Activated CD8-positive, alpha-beta memory T cell treated with anti-CD3 and anti-CD28 coated beads for 36 hours (primary cell): Measurements from ENCODE around the gene SULT2B1. TPM values are rescaled to one million over a fixed set of nuclear protein-coding genes. Genes with fewer than 3 reads are reported as not detected.
"Not testable (repeated sequence)": the region's sequence is repeated elsewhere in the genome, so short reads cannot be mapped to it uniquely, and the experiment has no call there.

Source experiments
- CTCF ChIA-PET: fragments of 350-600 bp; sonication (Branson Sonifier 250); formaldehyde crosslinking; loops from one replicate; lab custom pipeline; 2021; ENCODE audit warnings: antibody characterized with exemption; lab: Charles Lee
- POLR2A ChIA-PET: fragments of 350-600 bp; sonication (Branson Sonifier 250); formaldehyde crosslinking; loops from one replicate; lab custom pipeline; 2021; ENCODE audit warnings: antibody characterized with exemption; lab: Charles Lee
- total RNA-seq, 2 experiments: library from RNA; stranded (reverse); gene quantifications; one replicate each; pipeline ENCODE4 v1.2.3, GENCODE V29; 2021

The SULT2B1 gene
- total RNA-seq, 2 experiments from 2014 or later, result not detected

DNA sequence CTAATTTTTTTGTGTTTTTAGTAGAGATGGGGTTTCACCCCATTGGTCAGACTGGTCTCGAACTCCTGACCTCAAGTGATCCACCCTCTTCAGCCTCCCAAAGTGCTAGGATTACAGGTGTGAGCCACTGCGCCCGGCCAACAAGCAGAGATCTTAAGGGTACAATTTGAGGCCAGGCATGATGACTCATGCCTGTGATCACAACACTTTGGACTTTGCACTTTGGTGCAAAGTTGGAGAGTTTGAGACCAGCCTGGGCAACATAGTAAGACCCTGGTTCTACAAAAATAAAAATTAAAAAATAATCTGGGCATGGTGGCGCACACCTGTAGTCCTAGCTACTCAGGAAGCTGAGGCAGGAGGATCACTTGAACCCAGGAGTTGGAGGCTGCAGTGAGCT, 32.5 kb upstream of the SULT2B1 start:
- CTCF ChIA-PET, POLR2A ChIA-PET: not testable (repeated sequence)

DNA sequence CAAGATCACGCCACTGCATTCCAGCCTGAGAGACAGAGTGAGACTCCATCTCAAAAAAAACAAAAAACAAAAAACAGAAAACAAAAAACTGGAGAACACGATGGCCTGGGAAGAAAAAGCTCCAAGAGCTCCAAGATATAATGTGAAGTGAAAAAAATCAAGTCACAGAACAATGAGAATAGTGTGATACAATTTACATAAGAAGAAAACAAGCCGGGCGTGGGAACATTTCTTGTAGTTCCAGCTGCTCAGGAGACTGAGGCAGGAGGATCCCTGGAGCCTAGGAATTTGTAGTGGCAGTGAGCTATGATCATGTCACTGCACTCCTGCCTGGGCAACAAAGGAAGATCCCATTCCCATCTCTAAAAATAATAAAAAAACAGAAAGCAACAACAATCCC, 31.8 kb upstream of the SULT2B1 start:
- POLR2A ChIA-PET, result no interaction called here
- CTCF ChIA-PET, result interaction anchor here (0.6 to 0.9 kb wide), 3 partner anchors 17 to 228 kb away, joined by 3 to 4 read pairs (median 3); no protein-coding TSS in a partner anchor

DNA sequence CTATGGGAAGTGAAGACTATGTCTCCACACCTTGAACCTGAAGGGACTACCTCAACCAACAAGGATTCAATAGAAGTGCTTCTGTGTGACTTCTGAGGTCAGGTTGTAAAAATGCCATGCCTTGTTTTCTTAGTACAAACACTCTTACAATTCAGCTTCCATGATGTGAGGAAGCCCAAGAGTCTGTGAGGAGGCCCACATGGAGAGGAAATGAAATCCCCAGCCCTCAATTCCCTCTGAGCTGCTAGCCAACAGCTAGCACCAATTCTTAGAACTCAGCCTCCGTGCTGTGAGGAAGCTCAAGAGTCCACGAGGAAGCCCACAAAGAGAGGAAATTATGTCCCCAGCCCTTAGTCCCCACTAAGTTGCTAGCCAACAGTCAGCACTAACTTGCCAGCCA, 27.8 kb upstream of the SULT2B1 start:
- POLR2A ChIA-PET, result no interaction called here
- CTCF ChIA-PET, result interaction anchor here (1.3 kb wide), 1 partner anchor 26 kb away, joined by 3 read pairs; no protein-coding TSS in a partner anchor

DNA sequence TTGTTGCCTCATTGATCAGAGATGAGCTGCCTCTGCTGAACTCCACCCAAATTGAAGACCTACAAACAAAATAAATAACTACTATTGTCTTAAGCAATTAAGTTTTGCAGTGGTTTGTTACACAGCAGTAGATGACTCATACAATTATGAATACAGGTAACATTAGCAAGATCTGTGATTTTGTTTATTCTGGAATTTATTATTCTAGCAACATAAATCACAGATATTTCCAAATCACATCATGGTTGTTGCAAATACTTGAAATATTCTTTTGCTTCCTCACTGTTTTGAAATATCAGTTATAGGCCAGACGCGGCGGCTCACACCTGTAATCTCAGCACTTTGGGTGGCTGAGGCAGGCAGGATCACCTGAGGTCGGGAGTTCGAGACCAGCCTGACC, 27.2 kb upstream of the SULT2B1 start:
- POLR2A ChIA-PET, result no interaction called here
- CTCF ChIA-PET, result no interaction called here

DNA sequence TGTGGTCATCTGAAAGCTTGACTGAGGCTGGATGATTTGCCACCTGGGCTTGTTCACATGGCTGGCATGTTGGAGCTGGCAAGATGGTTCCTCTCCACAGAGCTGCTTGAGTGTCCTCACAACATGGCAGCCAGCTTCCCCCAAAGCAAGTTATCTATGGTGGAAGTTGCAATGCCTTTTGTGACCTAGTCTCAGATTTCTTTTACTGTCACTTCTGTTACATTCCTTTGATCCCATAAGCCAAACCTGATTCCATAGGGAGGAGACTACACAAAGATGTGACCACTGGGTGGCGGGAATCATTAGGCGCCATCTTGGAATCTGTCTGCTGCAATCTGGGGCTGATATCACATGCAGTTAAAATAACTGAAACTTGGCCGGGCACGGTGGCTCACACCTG, 22.8 kb upstream of the SULT2B1 start:
- ChIA-PET CTCF (interaction anchor here (0.9 to 1.1 kb wide), 2 partner anchors 24 to 39 kb away, joined by 4 to 5 read pairs; no protein-coding TSS in a partner anchor), POLR2A (no interaction called here)

DNA sequence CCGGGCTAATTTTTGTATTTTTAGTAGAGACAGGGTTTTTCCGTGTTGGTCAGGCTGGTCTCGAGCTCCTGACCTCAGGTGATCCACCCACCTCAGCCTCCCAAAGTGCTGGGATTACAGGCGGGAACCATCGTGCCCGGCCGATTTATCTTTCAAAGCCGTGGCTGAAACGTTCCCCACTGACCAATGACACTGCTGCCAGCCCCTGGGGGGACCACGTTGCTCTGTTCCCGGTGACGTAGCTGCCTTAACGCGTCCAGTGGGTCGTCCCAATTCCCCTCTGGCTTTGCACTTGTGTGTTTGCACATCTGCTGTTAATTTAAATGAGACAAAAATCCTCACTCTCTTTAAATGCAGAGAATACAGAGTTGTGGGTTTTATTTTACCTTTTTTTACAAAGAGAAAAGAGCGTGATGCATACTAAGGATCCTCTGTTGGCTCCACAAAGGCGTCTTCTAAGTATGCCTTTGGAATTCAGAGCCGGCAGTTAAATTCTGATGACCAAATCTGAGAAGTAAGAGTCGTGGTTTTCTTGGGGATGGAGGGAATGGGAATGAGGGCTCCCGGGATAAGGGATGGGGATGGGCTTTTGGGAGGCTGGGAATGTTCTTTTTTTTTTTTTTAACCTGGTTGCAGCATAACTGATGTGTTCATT, 21.8 kb upstream of the SULT2B1 start:
- ChIA-PET POLR2A (no interaction called here), CTCF (interaction anchor here (1.0 kb wide), 1 partner anchor 24 kb away, joined by 3 read pairs; no protein-coding TSS in a partner anchor)

DNA sequence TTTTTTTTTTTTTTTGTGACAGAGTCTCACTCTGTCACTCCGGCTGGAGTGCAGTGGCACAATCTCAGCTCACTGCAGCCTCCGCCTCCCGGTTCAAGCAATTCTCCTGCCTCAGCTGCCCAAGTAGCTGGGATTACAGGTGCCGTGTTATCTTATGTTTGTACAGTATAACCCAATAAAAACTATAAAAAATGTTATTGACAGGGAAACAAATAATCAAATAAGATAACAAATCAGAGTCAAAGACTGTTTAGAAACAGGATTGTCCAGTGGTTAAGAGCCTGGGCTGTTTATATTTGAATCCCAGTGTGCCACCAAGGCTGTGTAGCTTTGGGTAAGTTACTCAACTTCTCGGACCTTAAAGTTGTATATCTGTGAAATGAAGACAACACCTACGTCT, 21.2 kb upstream of the SULT2B1 start:
- CTCF ChIA-PET, result interaction anchor here (1.0 kb wide), 1 partner anchor 25 kb away, joined by 3 read pairs; no protein-coding TSS in a partner anchor
- POLR2A ChIA-PET, result no interaction called here

DNA sequence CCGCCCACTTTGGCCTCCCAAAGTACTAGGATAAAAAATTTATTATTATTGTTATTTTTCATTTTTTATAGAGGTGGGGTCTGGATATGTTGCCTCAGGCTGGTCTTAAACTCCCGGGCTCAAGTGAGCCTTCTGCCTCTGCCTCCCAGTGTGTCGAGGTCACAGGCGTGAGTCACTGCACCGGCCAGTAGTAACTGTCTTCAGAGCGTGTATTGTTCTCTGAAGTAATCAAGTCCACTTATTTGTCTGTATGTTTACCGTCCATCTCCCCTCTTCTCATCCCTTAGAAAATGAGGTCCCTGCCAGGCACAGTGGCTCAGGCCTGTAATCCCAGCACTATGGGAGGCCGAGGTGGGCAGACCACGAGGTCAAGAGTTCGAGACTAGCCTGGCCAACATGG, 18.2 kb upstream of the SULT2B1 start:
- CTCF ChIA-PET, result no interaction called here
- POLR2A ChIA-PET, result no interaction called here

DNA sequence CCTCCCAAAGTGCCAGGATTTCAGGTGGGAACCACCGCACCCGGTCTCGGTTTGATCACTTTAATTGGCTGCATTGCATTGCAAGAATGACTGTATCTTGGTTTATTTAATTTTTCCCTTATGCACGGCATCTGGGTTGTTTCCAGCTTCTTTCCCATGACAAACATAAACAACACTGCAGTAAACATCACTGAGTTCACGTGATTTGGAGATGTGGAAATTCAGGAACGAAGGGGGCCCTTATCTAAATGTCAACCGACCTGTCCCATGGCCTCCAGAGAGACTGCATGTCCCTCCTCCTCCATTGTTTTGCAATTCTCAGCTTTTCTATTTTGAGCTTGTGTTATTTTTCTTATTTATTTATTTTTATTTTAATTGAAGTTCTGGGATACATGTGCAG, 14.4 kb upstream of the SULT2B1 start:
- POLR2A ChIA-PET, result no interaction called here
- CTCF ChIA-PET, result interaction anchor here (1.2 kb wide), 1 partner anchor 51 kb away, joined by 3 read pairs; no protein-coding TSS in a partner anchor

DNA sequence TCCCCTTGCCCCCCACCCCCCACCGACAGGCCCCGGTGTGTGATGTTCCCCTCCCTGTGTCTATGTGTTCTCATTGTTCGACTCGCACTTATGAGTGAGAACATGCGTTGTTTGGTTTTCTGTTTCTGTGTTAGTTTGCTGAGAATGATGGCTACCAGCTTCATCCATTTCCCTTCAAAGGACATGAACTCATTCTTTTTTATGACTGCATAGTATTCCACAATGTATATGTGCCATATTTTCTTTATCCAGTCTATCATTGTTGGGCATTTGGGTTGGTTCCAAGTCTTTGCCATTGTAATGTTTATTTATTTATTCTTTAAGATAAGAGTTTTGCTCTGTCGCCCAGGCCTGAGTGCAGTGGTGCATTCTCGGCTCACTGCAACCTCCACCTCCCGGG, 13.9 kb upstream of the SULT2B1 start:
- POLR2A ChIA-PET, result not testable (repeated sequence)
- CTCF ChIA-PET, result interaction anchor here (1.2 kb wide), 1 partner anchor 51 kb away, joined by 3 read pairs; no protein-coding TSS in a partner anchor

DNA sequence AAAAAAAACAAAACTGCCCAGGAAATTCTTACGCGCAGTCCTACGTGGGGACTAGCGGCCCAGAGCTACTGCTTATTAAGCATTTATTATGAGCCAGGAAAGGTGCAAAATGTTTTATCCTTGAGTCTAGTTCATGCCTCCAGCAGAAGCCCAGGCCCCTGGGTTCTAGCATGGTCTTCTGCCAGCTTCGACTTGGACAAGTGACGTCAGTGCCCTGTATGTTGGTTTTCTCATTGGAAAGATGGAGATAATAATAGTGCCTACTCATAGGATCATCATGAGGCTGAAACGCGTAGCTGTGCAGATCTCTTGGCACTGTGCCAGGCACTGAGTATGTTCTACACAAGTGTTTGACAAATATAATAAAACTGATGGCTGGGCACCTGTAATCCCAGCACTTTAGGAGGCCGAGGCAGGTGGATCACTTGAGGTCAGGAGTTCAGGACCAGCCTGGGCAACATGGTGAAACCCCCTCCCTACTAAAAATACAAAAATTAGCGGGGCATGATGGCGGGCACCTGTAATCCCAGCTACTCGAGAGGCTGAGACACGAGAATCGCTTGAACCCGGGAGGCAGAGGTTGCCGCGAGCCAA, 12.4 kb upstream of the SULT2B1 start:
- CTCF ChIA-PET, result interaction anchor here (0.6 kb wide), 1 partner anchor 69 kb away, joined by 3 read pairs; no protein-coding TSS in a partner anchor

DNA sequence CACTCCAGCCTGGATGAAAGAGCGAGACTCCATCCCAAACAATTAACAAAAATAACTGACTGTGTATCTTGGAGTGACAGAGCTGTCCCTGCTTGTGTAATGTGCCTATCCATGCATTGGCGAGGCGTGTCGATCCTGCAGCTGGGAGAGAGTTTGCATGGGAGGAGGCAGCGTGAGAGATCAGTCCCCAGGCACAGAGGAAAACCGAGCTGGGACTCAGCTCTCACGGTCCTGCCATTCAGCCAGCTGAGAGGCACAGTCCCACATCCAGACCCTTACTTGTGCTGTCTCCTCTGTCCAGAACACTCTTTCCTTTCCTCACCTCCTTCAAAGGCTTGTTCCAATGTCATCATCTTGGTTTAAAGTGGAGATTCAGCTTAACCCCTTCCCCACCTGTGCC, 11.9 kb upstream of the SULT2B1 start:
- POLR2A ChIA-PET, result no interaction called here
- CTCF ChIA-PET, result interaction anchor here (0.6 kb wide), 1 partner anchor 345 kb away, joined by 4 read pairs; no protein-coding TSS in a partner anchor

More for the DNA sequence above, 12.4 kb upstream of the SULT2B1 start:
- POLR2A ChIA-PET, result interaction anchor here (0.6 kb wide), 1 partner anchor 120 kb away, joined by 7 read pairs; no protein-coding TSS in a partner anchor

DNA sequence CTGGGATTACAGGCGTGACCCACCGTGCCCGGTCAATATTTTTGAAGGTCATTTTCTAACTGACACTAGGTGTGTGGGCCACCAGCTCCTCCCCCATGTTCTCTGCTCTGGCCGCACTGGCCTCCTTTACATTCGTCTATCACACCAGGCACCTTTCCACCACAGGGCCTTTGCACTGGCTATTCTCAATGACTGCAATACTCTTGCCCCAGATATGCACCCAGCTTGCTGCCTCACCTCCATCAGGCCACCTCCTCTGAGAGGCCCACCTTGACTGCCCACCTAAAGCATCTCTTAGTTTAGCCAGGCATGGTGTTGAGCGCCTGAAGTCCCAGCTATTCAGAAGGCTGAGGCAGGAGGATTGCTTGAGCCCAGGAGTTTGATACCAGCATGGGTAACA, 10.2 kb upstream of the SULT2B1 start:
- ChIA-PET CTCF (interaction anchor here (1.0 kb wide), 1 partner anchor 47 kb away, joined by 3 read pairs; no protein-coding TSS in a partner anchor), POLR2A (no interaction called here)

DNA sequence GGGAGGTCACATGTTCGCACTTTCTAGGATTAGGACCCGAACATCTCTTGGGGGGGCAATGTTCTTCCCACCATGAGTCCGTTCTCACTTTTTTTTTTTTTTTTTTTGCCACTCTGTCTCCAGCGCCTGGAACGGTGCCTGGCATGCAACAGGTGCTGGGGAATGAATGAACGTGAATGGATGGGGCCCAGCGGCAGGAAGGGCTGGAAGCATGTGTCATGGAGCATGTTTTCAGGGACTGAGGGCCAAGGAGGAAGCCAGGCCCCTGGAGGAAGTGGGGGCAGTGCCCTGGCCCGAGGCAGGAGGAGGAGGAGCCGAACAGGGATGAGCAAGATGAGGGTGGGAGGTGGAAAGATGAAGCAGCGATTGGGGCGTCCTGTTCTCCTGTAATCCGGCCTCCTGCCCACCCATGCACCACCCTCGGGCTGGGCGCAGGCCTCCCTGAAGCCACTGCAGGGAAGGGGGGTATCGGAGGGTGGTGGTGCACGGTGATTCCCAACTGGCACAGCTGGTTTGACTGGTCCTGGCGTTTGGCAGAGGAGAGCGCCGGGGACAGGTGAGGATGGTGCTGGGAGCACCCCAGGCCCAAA, 8.8 kb upstream of the SULT2B1 start:
- POLR2A ChIA-PET, result no interaction called here
- CTCF ChIA-PET, result no interaction called here

DNA sequence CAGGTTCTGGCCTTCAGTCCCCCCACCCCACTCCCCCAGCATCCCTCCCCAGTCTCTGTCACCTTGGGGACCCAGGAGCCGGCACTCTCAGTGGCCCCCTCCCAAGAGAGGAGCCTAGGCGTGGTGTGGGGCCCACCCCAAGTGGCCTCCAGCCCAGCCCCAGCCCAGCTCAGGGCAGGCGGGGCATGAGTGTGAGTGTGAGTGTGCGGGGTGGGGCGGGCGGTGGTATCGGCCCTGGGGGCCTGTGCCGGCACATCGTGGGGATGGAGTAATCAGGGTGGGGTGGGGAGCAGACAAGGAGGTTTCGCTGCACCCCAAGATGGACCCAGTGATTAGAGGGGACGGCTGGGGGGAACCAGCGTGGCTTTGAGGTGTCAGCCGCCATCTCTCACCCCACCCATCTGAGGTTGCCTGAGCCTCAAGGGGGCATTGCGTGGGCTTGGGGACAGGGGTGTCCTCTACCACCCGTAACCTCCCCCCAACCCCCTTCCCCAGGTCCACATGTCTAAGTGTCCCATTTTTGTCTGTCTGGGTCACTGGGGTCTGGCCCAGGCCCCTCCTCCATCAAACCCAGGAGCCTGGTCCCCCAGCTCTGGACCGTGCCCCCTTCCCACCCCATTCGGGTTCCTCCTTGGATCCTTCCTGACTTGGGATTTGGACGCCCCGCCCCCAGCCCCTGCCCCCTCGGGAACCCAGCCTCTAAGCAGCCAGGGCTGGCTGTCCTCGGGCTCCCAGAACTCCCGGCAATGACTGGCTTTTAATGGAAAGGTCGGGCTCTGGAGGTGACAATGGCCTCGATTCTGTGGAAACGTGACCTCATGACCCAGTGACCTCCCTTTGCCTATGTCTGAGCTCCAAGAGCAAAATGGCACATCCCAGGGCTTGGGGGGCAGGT, 6.9 kb upstream of the SULT2B1 start:
- CTCF ChIA-PET, result interaction anchor here (0.6 kb wide), 1 partner anchor 30 kb away, joined by 6 read pairs; no protein-coding TSS in a partner anchor
- POLR2A ChIA-PET, result no interaction called here

DNA sequence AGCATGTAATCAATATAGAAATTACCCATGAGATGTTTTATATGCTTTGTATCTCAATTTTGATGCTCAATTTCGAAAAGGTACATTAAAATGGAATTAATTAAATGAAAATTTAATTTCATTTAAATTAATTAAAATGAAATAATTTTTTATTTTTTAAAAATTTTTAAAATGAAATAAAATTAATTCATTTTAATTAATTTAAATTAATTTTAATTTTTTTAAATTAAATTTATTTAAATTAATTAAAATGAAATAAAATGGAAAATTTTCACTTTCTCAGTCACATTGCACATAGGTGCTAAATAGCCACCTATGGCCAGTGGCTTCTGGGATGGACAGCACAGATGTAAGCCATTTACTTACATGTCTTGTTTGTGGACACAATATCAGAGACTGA, 4.2 kb upstream of the SULT2B1 start:
- ChIA-PET POLR2A (no interaction called here), CTCF (no interaction called here)

DNA sequence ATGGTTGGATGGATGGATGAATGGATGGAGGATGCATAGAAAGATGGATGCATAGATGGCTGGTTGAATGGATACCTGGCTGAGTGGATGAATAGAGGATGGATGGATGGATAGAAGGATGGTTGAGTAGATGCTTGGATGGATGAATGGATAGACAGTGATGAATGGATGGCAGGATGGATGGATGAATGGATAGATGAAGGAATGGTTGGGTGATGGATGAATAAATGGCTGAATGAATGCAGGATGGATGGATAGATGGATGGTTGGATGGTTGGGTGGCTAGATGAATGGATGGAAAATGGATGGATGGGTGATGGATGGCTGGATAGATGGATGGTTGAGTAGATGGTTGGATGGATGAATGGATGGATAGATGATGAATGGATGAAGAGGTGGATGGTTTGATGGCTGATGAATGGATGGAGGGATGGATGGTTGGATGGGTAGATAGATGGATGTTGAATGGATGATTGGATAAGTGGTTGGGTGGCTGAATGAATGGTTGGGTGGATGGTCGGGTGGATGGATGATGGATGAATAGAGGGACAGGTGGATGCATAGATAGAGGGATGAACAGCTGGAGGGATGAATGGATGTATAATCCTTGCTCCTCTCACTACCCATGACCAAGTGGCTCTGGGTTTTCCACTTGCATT, 3.6 kb upstream of the SULT2B1 start:
- ChIA-PET POLR2A (no interaction called here), CTCF (no interaction called here)

DNA sequence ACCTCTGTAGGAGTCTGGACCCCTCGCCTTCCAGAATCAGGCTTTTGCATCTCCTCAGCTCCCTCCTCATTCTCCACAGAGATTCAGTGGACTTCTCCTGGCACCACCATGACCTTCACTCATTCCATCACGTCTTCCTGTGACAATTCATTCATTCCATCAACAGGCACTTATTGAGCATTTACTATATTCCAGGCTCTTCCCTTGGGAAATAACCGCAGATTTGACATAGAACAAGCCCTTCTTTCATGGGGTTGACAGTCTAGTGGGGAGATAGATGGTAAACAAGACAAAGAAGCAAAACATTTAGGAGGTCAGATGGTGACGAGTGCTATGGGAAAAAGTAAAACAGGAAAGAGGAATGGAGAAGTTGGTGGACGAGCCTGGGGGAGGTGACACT, 2.6 kb upstream of the SULT2B1 start:
- ChIA-PET POLR2A (no interaction called here), CTCF (no interaction called here)
